Measurements from ENCODE around the gene TPGS1.
A peak's percentile ranks its signal among the peaks of the same experiment; 100 is the strongest.

The TPGS1 gene

DNA sequence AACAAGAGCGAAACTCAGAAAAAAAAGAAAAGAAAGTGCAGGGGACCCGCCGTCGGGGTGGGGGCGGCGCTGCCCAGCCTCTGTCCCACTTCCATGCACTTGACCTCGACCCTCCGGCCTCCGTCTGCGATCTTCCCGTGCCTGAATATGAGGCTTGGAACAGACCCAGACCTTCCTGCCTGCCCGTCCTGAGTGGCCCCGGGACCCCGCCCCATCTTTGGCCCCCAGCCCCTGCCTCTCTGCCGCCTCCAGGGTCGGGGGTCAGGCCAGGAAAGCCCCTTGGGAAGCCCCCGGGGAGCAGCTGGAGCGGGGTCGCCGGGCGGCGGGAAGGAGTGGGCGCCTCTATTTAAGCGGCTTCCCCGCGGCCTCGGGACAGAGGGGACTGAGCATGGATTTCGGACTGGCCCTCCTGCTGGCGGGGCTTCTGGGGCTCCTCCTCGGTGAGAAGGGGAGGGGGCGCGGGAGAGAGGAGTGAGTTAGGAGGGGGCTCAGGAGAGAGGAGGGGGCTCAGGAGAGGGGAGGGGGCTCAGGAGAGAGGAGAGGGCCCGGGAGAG lies 11.1 kb upstream of the TPGS1 start, which contains the start of gene MADCAM1:
TSS of gene MADCAM1 (plus strand) at position 375 of the 554 bp plus-strand sequence. CDS start at position 389, 14 bp downstream.
- DNase-seq: no peak

DNA sequence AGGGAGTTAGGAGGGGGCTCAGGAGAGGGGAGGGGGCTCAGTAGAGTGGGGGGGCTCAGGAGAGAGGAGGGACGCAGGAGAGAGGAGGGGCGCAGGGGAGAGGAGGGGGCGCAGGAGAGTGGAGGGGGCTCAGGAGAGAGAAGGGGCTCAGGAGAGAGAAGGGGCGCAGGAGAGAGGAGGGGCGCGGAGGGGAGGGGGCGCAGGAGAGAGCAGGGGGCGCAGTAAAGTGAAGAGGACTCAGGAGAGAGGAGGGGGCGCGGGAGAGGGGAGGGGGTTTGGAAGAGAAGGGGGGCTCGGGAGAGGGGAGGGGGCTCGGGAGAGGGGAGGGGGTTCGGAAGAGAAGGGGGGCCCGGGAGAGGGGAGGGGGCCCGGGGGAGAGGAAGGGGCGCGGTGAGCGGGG lies 10.3 kb upstream of the TPGS1 start:
- no peak for DNase-seq

DNA sequence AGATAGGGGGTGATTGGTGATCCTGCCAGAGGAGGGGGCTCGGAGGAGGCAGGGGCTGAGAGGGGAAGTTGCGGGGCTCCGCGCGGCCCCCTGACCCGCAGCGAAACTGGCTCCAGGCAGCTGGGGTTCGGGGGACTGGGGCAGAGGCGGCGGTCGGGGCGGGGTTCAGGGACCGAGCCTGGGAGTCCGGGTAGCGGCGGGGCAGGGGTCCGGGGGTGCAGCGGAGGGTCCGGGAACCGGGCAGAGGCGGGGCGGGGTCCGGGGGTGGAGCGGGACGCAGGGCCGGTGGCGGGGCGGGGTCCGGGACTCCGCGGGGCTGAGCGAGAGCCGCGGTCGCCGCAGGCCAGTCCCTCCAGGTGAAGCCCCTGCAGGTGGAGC lies 9.8 kb upstream of the TPGS1 start:
- DNase-seq: no peak

DNA sequence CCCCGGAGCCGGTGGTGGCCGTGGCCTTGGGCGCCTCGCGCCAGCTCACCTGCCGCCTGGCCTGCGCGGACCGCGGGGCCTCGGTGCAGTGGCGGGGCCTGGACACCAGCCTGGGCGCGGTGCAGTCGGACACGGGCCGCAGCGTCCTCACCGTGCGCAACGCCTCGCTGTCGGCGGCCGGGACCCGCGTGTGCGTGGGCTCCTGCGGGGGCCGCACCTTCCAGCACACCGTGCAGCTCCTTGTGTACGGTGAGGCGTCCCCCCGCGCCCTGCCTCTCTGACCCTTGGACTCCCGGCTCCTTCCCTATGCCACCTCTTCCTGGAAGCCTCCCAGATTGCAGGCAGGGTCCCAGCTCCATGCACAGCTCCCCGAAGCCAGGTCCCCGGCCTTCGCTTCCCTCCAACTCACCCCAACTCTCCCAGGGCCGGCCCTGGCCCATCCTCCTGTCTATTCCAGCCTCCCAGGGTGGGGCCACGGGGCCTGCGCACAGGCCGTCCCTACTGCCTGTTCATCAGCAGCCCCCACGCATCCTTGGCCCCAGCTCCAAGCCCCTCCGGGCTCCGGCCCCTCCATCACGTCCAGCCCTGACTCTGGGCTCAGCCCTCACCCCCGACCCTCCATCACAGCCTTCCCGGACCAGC lies 9.3 kb upstream of the TPGS1 start:
- no peak for DNase-seq

DNA sequence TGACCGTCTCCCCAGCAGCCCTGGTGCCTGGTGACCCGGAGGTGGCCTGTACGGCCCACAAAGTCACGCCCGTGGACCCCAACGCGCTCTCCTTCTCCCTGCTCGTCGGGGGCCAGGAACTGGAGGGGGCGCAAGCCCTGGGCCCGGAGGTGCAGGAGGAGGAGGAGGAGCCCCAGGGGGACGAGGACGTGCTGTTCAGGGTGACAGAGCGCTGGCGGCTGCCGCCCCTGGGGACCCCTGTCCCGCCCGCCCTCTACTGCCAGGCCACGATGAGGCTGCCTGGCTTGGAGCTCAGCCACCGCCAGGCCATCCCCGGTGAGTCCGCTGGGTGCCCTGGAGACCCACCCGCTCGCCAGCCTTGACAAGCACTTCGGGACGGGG lies 8.8 kb upstream of the TPGS1 start:
- no peak for DNase-seq

DNA sequence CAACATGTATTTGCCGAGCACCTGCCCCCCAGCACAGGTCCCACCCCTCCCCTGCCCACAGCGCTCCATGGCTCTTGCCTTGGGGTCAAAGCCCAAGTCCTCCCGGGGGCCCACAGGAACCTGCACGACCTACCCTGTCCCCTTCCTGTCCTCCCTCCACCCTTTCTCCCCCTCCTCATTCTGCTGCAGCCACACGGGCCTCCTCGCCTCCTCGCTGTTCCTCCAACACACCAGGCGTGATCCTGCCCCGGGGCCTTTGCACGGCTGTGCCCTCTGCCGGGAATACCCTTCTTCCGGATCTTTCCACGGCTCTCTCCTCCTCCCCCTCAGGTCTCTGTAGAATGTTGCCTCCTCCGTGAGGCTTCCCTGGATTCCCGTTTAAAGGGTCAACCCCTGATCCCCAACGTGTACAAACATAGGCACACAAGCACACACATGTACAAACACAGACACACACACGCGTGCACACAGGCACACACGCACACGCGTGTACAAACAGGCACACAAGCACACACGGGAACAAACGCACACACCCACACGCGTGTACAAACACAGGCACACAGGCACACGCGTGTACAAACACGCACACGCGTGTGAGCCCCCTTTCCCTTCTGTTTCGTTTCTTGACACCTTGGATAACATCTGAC lies 8.2 kb upstream of the TPGS1 start:
- no peak for DNase-seq

DNA sequence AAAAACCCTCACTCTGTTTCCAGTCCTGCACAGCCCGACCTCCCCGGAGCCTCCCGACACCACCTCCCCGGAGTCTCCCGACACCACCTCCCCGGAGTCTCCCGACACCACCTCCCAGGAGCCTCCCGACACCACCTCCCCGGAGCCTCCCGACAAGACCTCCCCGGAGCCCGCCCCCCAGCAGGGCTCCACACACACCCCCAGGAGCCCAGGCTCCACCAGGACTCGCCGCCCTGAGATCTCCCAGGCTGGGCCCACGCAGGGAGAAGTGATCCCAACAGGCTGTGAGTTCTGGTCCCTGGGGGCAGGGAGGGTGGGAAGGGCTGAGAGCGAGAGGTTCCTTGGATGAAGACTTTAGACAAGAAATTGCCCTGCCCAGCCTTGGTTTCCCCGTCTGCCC lies 5.7 kb upstream of the TPGS1 start:
- no peak for DNase-seq

DNA sequence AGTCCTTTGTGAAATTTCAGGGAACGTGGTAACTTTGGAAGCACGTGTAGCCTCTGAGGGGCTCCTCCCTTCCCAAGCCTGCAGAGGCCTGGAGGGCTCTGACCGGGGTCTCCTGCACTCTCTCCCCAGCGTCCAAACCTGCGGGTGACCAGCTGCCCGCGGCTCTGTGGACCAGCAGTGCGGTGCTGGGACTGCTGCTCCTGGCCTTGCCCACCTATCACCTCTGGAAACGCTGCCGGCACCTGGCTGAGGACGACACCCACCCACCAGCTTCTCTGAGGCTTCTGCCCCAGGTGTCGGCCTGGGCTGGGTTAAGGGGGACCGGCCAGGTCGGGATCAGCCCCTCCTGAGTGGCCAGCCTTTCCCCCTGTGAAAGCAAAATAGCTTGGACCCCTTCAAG lies 2.7 kb upstream of the TPGS1 start:
- DNase-seq: no peak

DNA sequence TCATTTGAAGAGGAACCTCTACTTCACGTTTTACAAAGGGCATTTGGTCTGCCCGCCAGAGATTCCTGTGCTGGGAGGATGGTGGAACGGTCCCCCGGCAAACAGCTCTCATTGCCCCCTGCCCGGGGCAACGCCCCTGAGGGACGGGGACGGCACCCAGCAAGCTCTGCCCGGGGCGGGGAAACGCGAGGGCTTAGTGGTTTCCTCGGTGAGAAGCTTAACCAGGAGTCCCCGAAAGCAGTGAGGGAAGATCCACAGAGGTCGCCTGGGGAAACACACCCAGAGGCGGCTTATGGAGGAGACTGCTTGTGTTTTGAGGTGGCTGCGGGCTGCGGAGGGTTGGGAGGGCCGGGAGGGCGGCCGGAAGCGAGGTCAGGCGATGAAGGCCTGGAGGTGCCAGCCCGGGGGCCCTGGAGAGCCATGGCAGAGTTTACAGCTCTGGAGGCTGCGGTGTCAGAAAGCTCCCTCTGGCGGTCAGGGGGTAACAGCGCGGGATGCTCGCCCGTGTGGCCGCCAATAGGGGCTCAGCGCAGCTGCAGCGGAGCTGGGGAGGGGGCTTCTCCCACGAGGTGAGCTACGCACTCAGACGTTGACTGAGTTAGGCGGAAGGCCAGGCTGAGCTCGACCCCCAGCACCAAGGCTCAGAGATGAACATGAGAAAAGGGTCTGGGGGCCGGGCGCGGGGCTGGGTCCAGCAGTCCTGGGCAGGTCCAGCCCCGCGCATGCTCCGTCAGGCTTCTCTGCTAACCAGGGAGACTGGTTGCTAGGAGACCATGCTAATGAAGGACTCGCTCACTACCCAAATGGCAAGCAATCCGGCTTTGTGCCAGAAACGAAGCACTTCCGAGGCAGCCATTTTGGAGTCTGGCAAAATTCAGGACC lies 652 bp upstream of the TPGS1 start:
- peak; percentile 95 for DNase-seq

DNA sequence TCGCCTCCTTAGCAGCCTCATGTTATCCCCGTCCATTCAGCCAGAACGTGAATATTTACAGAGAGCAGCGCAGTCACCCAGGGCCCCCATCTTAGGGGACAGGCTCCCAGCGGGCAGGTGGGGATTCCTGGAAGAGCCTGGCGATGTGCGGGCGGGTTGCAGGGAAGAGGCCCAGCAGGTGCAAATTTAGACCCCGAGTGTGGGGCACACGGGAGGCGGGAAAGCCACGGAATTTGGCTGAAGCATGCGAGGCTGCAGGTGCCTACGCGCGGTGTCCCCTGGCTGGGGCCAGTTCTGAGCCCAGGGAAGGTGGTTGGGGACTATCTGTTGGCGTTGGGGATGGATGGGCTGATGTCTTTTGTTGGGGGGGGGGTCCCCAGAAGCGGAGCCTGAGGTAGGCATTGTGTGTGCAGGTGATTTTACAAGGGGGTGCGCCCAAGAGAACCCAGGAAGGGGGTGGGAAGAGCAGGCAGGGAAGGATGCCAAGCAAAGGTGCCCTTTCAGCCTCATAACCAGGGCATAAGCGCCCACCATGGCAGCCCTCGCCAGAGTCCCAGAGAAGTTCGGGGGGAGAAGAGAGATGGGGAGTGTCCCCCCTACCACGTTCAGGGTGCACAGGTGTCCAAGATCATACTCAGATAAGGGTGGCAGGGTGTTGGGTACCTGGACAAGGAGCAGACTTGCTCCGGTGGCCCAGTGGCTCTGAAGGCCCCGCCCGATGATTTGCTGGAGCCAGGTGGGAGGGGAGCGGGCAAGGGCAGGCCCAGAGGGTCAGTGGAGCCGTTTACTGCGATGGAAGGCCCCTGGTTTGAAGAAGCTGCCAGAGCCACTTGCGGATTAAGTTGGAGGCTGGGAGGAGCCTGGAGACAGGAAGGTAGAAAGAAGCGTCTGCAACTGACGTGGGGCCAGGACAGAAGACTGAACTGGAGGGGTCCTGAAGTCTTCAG lies 1.2 kb downstream of the TPGS1 start:
- no peak for DNase-seq

DNA sequence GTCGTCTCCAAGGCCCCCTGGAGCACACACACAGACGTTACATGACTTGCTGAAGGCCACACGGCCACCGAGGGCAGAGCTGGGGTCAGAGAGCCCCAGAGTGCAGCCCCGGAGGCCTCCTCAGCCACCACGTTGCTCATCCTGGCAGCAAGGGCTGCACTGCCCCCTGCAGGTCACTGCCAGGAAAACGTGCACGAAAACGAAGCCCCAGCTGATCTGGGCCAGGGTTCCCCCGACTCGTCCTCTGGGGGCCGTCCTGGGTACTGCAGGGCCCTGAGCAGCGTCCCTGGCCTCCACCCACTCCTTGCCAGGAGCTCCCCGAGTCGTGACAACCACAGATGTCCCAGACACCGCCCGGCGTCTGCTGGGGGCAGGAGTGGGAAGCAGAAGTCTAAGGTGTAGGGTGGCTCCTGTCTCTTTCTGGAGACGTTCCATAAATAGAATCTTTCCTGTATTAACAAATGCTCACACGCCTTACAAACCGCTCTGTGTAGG lies 3.4 kb downstream of the TPGS1 start:
- peak; percentile 58 for DNase-seq

DNA sequence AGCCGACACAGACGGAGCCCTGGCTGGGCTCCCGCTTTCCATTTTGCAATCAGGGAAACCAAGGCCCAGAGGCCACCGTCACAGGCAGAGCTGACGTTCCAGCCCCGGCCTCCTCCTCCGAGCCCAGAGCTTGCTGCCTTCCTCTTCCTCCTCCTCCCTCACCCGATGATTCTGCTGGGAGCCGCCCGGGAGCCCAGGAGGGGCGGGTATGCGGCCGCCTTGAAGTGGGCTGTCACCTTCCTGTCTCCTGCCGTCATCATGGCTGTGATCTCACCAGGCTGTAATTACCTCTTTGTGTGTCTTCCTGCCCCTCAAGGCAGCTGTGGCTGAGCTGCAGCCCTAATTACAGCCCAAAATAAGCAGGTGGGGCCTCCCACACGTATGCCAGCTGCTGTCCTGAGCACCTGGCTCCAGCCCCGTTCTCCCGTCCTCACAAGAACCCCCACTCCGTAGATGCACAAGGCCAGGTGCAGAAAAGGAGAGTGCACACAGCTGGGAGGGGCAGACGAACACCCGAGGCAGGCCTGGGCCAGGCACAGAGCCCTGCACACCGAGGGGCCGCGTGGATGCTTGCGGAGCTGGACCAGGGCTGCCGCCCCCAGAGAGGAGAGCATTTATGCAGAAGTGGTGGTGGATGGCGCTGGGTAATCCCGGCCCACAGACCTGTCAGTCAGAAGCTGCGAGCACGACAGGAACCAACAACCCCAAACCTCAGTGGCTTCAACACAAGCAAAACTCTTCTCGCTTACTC lies 4.0 kb downstream of the TPGS1 start:
- DNase-seq: peak; percentile 96

DNA sequence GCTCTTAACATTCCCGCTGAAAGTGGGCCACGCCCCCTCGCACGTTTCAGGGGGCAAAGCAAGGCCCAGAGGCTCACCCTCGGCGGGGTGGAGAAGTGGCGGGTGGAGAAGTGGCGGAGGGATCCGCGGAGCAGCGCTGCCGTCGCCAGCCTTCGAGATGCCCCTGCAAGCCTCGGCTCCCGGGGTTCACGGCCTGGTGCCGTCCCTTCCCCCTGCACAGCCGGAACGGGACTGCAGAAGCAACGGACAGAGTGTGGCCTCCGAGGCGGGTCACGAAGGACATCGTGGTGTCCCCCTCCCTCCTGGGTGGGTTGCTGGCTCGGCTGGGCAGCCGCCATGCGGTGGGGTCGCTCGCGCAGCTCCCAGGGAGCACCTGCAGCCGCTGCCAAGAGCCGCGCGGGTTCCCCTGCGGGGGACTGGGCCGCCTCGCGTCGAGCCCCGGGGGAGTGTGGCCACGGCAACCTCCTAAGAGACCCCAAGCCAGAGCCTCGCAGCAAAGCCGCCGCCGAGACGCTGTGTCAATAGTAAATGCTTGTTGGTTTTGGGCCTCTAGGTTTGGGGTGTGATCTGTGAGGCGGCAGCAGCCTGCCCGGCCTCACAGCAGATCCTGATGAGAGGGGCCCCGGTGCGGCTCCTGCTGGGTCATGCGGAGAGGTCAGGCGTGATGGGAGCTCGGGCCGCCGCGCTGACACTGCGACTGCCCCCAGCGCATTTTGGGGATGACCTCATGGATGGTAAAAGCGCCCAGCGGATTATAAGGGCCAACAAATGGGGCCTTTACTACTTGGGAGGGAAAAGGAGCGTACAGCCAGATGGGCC lies 5.5 kb downstream of the TPGS1 start:
- no peak for DNase-seq

DNA sequence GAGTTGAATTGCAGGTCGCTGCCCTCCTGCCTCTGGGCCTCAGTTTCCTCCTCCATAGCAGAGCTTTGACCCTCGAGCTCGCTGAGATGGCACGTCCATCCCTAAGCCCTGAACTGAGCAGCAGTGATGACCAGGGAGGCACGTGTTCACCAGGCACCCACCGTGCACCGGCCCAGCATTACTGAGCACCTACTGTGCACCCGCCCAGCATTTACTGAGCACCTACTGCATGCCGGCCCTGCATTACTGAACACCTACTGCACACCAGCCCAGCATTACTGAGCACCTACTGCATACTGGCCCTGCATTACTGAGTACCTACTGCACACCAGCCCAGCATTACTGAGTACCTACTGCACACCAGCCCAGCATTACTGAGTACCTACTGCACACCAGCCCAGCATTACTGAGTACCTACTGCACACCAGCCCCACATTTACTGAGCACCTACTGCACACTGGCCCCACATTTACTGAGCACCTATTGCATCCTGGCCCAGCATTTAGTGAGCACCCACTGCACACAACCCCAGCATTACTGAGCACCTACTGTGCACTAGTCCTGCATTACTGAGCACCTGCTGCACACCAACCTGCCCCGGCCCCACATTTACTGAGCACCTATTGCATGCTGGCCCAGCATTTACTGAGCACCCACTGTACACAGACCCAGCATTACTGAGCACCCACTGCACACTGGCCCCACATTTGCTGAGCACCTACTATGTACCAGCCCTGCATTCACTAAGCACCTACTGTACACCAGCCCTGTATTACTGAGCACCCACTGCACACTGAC lies 6.3 kb downstream of the TPGS1 start:
- DNase-seq: no peak

DNA sequence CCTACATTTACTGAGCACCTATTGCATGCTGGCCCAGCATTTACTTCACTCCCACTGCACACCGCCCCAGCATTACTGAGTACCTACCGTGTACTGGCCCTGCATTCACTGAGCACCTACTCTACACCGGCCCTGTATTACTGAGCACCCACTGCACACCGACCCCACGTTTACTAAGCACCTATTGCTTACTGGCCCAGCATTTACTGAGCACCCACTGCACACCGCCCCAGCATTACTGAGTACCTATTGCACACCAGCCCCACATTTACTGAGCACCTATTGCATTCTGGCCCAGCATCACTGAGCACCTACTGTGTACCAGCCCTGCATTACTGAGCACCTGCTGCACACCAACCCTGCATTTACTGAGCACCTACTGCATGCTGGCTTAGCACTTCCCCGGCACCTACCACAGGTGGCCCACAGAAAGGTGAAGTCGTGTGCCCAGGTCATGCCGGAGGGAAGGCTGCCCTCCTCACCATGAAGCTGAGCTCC lies 6.9 kb downstream of the TPGS1 start:
- no peak for DNase-seq

DNA sequence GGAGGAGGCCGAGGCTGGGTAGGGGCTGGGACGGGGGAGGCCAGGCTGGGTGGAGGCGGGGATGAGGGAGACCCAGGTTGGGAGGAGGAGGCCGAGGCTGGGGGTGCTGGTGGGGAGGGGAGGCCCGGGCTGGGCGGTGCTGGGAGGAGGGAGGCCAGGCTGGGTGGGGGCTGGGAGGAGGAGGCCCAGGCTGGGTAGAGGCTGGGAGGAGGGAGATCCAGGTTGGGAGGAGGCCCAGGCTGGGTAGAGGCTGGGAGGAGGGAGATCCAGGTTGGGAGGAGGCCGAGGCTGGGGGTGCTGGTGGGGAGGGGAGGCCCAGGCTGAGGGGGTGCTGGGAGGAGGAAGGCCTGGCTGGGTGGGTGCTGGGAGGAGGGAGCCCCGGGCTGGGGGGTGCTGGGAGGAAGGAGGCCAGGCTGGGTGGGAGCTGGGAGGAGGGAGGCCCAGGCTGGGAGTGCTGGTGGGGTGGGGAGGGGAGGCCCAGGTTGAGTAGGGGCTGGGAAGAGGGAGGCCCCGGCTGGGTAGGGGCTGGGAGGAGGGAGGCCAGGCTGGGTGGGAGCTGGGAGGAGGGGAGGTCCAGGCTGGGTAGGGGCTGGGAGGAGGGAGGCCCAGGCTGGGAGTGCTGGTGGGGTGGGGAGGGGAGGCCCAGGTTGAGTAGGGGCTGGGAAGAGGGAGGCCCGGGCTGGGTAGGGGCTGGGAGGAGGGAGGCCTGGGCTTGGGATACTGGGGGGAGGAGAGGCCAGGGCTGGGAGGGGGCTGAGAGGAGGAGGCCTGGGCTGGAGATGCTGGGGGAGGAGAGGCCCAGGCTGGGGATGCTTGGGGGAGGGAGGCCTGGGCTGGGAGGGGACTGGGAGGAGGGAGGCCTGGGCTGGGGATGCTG lies 10.7 kb downstream of the TPGS1 start:
- DNase-seq: no peak

DNA sequence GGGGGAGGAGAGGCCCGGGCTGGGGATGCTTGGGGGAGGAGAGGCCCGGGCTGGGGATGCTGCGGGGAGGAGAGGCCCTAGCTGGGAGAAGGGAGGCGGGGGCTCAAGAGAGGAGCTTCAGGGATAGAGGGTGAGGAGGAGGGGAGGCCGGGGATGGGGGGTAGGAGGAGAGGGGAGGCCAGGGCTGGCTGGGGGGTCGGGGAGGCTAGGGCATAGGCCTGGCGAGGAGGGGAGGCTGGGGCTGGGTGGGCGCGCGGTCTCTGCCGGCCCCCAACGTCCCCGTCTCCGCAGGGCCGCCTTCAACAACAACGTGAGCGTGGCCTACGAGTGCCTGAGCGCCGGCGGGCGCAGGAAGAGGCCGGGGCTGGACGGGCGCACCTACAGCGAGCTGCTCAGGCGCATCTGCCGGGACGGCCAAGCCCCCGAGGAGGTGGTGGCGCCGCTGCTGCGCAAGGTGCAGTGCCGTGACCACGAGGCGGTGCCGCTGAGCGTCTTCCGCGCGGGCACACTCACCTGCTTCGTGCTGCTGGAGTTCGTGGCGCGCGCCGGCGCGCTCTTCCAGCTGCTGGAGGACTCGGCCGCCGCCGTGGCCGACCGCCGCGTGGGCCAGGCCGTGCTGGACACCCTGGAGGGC lies 11.4 kb downstream of the TPGS1 start:
- DNase-seq: no peak

DNA sequence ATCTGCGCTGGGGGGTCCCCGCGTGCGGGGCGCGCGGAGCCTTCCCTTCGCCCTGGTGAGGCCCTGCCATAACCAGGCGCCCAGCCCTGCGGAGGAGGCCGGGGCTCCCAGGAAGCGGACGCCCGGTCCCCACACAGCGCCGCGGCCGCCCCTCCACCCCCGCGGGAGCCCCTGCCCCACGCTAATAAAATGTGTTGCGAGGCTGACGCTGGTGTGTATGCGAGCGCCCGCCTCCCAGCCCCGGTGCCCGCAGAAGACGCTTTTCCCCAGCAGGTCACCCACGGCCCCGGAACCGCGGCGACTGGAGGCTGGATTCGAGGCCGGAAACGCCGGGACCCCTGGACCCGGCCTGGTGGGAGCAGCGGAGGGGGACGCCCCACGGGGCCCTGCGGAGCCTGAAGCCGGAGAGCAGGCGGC lies 12.2 kb downstream of the TPGS1 start:
- DNase-seq: no peak
